GM12874 (cell line): ENCODE data around the gene HTRA2.

ENCODE experiments used
- TF ChIP-seq, protein P1 (sequence below): IDR thresholded peaks from 2 replicates; pipeline ENCODE4 v1.5.1; 2011; ENCODE audit warnings: low read depth, mild to moderate bottlenecking, control low read depth, low read length, moderate library complexity; ENCODE audit not compliant: insufficient read depth

Gene HTRA2

DNA sequence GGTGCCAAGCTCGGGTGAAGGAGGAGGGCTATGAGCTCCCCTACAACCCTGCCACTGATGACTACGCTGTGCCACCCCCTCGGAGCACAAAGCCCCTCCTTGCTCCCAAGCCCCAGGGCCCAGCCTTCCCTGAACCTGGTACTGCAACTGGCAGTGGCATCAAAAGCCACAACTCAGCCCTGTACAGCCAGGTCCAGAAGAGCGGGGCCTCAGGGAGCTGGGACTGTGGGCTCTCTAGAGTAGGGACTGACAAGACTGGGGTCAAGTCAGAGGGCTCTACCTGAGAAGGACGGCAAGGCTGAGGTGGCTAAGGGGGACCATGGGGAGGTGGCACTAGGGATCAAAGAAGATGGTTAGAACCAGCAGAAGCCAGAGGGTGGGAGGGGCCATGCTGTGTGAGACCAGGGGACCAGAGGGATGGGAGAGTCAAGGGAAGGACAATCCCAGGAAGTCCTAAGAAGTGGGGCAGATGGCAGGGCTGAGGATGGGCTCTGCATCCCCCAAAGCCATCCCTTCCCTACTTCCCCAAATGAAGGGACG, 27.2 kb downstream of the HTRA2 start:
- TF ChIP-seq, protein P1, sequence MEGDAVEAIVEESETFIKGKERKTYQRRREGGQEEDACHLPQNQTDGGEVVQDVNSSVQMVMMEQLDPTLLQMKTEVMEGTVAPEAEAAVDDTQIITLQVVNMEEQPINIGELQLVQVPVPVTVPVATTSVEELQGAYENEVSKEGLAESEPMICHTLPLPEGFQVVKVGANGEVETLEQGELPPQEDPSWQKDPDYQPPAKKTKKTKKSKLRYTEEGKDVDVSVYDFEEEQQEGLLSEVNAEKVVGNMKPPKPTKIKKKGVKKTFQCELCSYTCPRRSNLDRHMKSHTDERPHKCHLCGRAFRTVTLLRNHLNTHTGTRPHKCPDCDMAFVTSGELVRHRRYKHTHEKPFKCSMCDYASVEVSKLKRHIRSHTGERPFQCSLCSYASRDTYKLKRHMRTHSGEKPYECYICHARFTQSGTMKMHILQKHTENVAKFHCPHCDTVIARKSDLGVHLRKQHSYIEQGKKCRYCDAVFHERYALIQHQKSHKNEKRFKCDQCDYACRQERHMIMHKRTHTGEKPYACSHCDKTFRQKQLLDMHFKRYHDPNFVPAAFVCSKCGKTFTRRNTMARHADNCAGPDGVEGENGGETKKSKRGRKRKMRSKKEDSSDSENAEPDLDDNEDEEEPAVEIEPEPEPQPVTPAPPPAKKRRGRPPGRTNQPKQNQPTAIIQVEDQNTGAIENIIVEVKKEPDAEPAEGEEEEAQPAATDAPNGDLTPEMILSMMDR, result no peak

- TF ChIP-seq, protein P1, result no peak
Measured at GRCh38 chr2:74558284-74559230, 28.8 kb downstream of the HTRA2 start.

DNA sequence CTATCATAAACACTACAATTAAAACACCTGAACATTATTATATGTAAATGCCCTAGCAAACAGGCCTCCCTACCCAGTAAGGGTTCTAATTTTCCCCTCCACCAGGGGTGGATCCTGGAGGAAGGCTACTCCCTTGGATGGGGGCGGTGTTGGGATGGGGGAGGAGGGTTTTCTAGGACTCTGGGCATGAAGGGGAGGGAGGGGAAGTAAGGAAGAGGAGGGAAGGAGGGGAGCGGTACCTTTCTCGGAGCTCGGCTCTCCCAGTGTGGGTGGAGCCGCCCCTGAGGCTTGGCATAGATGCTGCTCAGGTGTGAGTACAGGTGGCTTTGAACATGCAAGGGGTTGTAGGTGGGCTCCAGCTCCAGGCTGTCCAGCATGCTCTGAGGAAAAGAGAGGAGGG, 30.2 kb downstream of the HTRA2 start:
- TF ChIP-seq, protein P1, result no peak

DNA sequence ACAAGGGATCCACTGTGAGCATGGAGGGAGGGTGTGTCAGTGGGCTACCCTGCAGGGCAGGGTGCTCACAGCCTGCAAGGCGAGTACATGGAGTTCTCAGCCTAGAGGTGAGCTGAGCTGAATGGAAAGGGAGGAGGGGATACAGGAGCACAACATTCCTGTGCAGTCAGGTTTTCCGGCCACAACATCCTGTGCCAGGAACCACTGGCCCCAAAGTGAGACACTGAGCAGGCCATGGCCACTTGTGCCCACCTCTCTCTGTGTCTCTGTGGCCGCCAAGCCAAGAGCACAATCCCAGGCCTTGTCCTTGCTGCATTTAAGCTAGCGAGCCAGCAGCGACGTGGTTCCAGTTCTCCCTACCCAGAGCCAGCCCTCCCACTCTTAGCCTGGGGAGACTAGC, 30.9 kb downstream of the HTRA2 start:
- TF ChIP-seq, protein P1, result no peak

DNA sequence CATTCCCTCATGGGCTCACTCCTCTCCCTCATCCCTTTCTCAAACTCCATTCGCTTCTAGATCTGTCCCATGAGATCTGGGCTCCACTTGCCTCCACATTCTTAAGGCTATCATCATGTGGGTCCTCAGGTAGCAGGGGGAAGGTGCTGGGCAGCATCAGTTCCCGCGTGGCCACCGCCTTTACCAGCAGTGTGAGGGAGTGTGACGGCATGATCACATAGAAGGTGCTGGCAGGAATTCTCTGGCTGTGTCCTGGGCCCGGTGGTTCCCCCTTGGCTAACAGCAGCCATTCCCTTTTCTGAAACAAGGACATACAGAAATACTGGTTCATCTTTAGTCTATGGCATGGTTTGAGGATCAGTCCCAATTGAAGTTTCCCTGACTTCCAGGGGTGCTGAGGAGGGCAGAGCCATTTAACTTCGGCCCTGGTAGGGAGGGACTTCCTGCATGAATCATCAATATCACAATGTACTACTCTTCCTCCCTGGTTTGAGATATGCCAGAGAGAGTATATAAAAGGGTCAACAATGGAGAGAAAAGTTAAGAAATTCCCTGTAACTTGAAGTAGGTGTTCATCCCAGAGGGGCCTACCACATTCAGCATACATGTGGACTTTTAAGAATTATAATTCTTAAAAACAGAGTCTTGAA, 32.5 kb downstream of the HTRA2 start:
- TF ChIP-seq, protein P1, result no peak

DNA sequence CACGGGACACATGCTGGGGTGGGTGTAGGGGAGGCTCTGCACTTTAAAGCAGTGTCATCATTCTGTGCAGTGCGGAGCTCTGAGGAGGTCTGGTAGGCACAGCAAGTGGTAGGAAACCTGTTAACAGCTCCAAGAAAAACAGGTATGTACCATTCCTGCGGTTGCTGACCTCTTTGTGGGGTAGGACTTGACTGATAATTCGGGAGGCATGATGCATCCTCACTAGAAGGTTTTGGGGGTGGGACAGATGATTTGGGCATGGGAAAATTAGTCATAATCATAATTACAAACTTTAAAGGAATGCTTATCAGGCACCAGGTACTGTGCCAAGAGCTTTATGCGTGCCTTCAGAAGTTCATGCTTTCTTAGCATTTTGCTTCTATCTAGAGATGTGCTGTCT, 34.5 kb downstream of the HTRA2 start:
- TF ChIP-seq, protein P1, result no peak

DNA sequence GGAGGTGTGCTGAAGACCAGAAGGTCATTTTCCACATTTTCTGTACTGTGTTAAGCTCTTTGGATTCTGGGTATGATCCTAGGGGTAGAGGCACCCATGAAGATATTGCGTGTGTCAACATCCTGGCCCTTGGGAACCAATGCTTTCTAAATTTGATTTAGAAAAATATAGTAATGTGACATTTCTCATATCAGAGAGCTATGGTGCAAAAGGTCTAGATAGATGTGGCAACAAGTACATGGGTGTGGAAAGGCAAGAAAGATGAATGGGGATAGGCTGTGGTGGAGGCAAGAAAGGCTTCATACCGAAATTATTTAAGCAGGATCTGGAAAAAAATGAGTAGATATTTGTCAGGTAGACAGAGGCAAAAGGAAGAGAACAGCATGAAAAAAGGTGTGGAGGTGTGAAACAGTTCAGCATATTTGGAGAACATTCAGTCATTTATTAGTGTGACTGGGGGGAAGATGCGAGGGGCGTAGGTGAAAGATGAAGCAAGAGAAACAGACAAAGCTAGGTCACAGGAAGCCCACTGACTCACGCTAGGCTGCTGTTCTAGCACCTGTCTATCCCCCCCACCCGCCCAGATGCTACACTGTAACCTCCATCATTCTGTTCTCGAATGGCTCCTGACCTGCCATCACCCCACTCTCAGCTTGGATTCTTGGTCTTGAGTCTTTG, 36.5 kb downstream of the HTRA2 start:
- TF ChIP-seq, protein P1, result no peak
